ENCODE data around the gene CISTR.

DNA sequence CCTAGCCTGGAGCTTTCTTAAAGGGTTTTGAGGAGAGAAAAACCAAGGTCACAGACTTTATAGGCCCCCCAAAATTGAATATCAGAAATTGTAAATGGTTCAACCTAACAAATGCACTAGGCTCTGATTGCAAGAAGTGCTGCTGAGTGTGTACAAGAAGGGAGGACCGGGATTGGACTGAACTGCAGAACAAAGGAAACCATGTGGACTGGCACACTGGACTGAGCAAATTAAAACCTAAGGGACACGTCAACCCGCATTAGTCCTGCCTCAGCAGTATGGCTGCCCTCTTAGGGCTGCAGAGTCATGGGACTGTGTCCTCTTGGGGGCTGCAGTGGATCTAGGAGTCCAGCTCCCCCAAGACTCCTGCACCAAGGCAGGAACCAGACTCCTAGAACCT, 842 bp upstream of the CISTR start:
- TF ChIP-seq, protein P1, sequence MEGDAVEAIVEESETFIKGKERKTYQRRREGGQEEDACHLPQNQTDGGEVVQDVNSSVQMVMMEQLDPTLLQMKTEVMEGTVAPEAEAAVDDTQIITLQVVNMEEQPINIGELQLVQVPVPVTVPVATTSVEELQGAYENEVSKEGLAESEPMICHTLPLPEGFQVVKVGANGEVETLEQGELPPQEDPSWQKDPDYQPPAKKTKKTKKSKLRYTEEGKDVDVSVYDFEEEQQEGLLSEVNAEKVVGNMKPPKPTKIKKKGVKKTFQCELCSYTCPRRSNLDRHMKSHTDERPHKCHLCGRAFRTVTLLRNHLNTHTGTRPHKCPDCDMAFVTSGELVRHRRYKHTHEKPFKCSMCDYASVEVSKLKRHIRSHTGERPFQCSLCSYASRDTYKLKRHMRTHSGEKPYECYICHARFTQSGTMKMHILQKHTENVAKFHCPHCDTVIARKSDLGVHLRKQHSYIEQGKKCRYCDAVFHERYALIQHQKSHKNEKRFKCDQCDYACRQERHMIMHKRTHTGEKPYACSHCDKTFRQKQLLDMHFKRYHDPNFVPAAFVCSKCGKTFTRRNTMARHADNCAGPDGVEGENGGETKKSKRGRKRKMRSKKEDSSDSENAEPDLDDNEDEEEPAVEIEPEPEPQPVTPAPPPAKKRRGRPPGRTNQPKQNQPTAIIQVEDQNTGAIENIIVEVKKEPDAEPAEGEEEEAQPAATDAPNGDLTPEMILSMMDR (IDR thresholded peaks at IDR 0.05): no peak
- no peak for TF ChIP-seq POLR2A (IDR thresholded peaks at IDR 0.05)

Measured in heart left ventricle (tissue), 13 donors.